ENCODE results near the gene N4BP2.

N4BP2 gene

DNA sequence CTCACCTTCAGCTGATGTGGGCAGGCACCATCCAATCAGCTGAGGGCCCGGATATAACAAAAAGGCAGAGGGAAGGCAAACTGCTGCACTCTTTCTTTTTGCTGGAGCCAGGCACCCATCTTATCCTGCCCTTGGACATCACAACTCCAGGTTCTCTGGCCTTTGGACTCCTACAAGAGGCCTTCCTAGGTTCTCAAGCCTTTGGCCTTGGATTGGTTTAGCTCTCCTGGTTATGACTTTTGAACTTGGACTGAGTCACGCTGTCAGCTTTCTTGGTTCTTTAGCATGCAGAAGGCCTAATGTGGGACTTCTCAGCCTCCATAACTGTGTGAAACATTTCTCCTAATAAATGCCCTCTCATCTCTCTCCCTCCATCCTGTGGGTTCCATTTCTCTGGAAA is 23.0 kb upstream of the N4BP2 start:
- no peak for TF ChIP-seq MAX (IDR thresholded peaks at IDR 0.05)
- TF ChIP-seq ZBTB7A (IDR thresholded peaks at IDR 0.05; ENCODE audit: low read depth) = no peak
- TF ChIP-seq TCF12 (IDR thresholded peaks at IDR 0.05; ENCODE audit: low read depth) = no peak
- TF ChIP-seq TEAD4 (IDR thresholded peaks at IDR 0.05) = no peak
- no peak for TF ChIP-seq YY1 (IDR thresholded peaks at IDR 0.05; ENCODE audit: low read depth)
- TF ChIP-seq EGR1 (IDR thresholded peaks at IDR 0.05) = no peak
- TF ChIP-seq TAF1 (IDR thresholded peaks at IDR 0.05; ENCODE audit: low read depth) = no peak
- no peak for TF ChIP-seq CEBPB (IDR thresholded peaks at IDR 0.05)
- no peak for TF ChIP-seq CREB1 (IDR thresholded peaks at IDR 0.05; ENCODE audit: low read depth)
- TF ChIP-seq, protein P1, sequence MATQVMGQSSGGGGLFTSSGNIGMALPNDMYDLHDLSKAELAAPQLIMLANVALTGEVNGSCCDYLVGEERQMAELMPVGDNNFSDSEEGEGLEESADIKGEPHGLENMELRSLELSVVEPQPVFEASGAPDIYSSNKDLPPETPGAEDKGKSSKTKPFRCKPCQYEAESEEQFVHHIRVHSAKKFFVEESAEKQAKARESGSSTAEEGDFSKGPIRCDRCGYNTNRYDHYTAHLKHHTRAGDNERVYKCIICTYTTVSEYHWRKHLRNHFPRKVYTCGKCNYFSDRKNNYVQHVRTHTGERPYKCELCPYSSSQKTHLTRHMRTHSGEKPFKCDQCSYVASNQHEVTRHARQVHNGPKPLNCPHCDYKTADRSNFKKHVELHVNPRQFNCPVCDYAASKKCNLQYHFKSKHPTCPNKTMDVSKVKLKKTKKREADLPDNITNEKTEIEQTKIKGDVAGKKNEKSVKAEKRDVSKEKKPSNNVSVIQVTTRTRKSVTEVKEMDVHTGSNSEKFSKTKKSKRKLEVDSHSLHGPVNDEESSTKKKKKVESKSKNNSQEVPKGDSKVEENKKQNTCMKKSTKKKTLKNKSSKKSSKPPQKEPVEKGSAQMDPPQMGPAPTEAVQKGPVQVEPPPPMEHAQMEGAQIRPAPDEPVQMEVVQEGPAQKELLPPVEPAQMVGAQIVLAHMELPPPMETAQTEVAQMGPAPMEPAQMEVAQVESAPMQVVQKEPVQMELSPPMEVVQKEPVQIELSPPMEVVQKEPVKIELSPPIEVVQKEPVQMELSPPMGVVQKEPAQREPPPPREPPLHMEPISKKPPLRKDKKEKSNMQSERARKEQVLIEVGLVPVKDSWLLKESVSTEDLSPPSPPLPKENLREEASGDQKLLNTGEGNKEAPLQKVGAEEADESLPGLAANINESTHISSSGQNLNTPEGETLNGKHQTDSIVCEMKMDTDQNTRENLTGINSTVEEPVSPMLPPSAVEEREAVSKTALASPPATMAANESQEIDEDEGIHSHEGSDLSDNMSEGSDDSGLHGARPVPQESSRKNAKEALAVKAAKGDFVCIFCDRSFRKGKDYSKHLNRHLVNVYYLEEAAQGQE (IDR thresholded peaks at IDR 0.05; ENCODE audit: low read depth) = no peak
- TF ChIP-seq NFIC (IDR thresholded peaks at IDR 0.05) = no peak

DNA sequence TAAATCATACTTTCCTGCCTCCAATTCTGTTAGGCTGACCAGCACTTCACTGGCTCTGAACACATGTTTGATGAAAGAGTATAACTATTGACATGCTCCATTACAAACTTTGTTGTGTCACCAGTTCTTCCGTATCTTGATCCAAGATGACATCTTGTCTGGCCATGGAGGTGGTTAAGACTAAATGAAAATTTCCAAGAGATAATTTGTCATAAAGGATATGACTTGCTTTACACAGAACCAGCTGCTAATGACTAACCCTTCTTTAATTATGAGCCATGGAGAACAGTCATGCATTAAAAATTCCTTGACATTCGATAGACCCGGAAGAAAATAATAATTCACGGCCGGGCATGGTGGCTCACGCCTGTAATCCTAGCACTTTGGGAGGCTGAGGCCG is 17.7 kb upstream of the N4BP2 start:
- no peak for TF ChIP-seq TAF1 (IDR thresholded peaks at IDR 0.05; ENCODE audit: low read depth)

DNA sequence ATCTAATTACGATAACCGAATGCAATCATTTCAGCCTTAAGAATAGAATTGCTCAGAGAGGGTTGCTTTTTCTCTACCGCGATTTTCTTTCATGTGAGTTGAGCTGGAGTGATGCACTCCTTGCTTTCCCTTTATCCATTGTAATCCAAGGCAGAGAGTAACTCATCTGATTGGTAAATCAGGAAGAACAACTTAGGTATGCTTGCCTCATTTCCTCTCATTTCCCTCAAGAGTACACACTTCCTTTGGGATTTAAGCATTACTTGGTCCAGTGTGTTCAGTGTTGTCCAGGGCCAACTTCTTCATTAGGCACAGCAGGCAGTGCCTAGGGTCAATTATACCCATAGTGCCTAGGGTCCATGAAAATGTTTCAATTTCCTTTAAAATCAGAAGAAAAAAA is 15.7 kb upstream of the N4BP2 start:
- TF ChIP-seq RAD21 (IDR thresholded peaks at IDR 0.05; ENCODE audit: low read depth) (no peak), CEBPB (IDR thresholded peaks at IDR 0.05) (no peak), NFIC (IDR thresholded peaks at IDR 0.05) (no peak), MAX (IDR thresholded peaks at IDR 0.05) (no peak), EGR1 (IDR thresholded peaks at IDR 0.05) (no peak), TEAD4 (IDR thresholded peaks at IDR 0.05) (no peak), YY1 (IDR thresholded peaks at IDR 0.05; ENCODE audit: low read depth) (no peak)

DNA sequence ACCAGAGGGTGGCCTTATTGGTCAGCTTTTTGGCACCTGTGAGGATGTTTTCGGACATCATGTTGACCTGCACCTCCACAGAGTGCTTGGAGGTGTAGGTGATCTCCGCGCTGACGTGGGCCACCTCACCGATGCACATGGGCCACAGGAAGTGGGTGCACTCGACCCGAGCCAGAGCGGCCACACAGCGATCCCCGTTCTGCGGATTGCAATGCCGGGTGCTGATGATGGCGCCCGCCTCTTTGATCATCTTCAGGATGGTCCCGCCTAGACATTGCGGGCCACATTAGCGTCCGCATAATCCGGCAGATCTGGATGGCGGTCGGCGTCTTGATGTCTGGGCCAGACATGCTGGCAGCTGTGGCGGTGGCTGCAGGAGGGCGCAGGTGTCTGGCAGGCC is 12.9 kb upstream of the N4BP2 start:
- TF ChIP-seq ZBTB7A (IDR thresholded peaks at IDR 0.05; ENCODE audit: low read depth) = no peak
- TF ChIP-seq RAD21 (IDR thresholded peaks at IDR 0.05; ENCODE audit: low read depth) = no peak
- no peak for TF ChIP-seq EGR1 (IDR thresholded peaks at IDR 0.05)
- TF ChIP-seq, protein P1 (IDR thresholded peaks at IDR 0.05; ENCODE audit: low read depth) = no peak
- TF ChIP-seq TEAD4 (IDR thresholded peaks at IDR 0.05) = no peak
- TF ChIP-seq CEBPB (IDR thresholded peaks at IDR 0.05) = no peak

GRCh38 chr4:40046311-40046980 is 10.2 kb upstream of the N4BP2 start:
- TF ChIP-seq, protein P1 (IDR thresholded peaks at IDR 0.05; ENCODE audit: low read depth) = no peak
- no peak for TF ChIP-seq ZBTB7A (IDR thresholded peaks at IDR 0.05; ENCODE audit: low read depth)
- TF ChIP-seq USF1 (IDR thresholded peaks at IDR 0.05) = no peak
- TF ChIP-seq CREB1 (IDR thresholded peaks at IDR 0.05; ENCODE audit: low read depth) = no peak
- TF ChIP-seq MAX (IDR thresholded peaks at IDR 0.05) = no peak
- TF ChIP-seq TEAD4 (IDR thresholded peaks at IDR 0.05) = peak; percentile 15; the same call in 1 of the 2 replicates
- no peak for TF ChIP-seq RAD21 (IDR thresholded peaks at IDR 0.05; ENCODE audit: low read depth)

DNA sequence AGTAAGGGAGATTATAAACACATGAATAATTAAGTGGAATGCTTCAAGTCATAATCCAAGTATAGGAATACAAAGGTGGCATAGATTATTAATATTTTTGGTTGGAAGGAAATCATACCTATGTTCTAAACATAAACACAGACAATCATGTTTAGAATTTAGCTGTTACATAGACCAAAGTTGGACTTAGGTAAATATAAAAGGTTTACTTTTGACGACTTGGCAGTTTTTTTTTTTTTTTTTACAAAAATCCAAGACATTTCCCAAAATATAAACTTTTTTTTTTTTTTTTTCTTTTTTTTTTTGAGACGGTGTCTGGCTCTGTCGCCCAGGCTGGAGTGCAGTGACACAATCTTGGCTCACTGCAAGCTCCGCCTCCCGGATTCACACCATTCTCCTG is 3.5 kb upstream of the N4BP2 start:
- TF ChIP-seq, protein P1 (IDR thresholded peaks at IDR 0.05; ENCODE audit: low read depth) = no peak
- TF ChIP-seq NFIC (IDR thresholded peaks at IDR 0.05) (no peak), FOXM1 (IDR thresholded peaks at IDR 0.05; ENCODE audit: borderline replicate concordance, low read depth) (no peak), USF1 (IDR thresholded peaks at IDR 0.05) (no peak), YY1 (IDR thresholded peaks at IDR 0.05; ENCODE audit: low read depth) (no peak), TEAD4 (IDR thresholded peaks at IDR 0.05) (no peak), TCF12 (IDR thresholded peaks at IDR 0.05; ENCODE audit: low read depth) (no peak), EP300 (IDR thresholded peaks at IDR 0.05; ENCODE audit: borderline replicate concordance) (no peak), MAX (IDR thresholded peaks at IDR 0.05) (no peak), CREB1 (IDR thresholded peaks at IDR 0.05; ENCODE audit: low read depth) (no peak), ZBTB7A (IDR thresholded peaks at IDR 0.05; ENCODE audit: low read depth) (no peak), EGR1 (IDR thresholded peaks at IDR 0.05) (no peak), RAD21 (IDR thresholded peaks at IDR 0.05; ENCODE audit: low read depth) (no peak), CEBPB (IDR thresholded peaks at IDR 0.05) (no peak), TAF1 (IDR thresholded peaks at IDR 0.05; ENCODE audit: low read depth) (no peak)

All from Ishikawa (cell line).